GM23338 (cell line): Measurements from ENCODE around the gene SMG7.

ENCODE experiments used
- EZH2 ChIP-seq: fragments of 200-600 bp; sonication (generic); IDR thresholded peaks from one replicate; pipeline ENCODE4 v1.8.0; 2017; ENCODE audit warnings: antibody characterized with exemption, mild to moderate bottlenecking, low read depth; ENCODE audit not compliant: unreplicated experiment
- EZH2phosphoT487 ChIP-seq: fragments of 200-600 bp; sonication (generic); IDR thresholded peaks from one replicate; pipeline ENCODE4 v1.8.1; 2018; ENCODE audit warnings: antibody characterized with exemption; ENCODE audit not compliant: unreplicated experiment
- TF ChIP-seq, protein P1 (sequence below), 2 experiments: fragments of 200-600 bp in 1 of 2; sonication (generic) in 1 of 2; conservative IDR thresholded peaks; 2 replicates each; pipeline versions ENCODE4 v1.5.1 to v1.6.1; 2016 to 2017; ENCODE audit warnings: antibody characterized with exemption in 2 of 2, low read depth in 2 of 2, mild to moderate bottlenecking in 2 of 2, moderate library complexity in 1 of 2

DNA sequence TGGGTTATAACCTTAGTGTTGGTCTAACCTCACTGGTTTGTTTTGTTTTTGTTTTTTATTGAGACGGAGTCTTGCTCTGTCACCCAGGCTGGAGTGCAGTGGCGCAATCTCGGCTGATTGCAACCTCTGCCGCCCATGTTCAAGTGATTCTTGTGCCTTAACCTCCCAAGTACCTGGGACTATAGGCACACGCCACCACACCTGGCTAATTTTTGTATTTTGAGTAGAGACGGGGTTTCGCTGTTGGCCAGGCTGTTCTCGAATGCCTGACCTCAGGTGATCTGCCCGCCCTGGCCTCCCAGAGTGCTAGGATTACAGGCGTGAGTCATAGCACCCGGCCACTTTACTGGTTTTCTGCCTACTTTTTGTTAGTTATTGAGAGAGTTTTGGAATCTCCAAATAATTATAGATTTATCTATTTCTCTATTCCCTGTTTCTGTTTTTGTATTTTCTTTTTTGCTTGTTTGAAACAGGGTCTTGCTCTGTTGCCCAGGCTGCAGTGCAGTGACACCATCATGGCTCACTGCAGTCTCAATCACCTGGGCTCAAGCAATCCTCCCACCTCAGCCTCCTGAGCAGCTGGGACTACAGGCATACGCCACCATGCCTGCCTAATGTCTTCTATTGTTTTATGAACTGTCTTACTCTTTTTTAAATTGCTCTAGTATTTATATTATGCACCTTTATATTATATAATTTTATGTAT, 21.4 kb downstream of the SMG7 start:
- TF ChIP-seq EZH2phosphoT487 (no peak), EZH2 (no peak)
- TF ChIP-seq, protein P1, sequence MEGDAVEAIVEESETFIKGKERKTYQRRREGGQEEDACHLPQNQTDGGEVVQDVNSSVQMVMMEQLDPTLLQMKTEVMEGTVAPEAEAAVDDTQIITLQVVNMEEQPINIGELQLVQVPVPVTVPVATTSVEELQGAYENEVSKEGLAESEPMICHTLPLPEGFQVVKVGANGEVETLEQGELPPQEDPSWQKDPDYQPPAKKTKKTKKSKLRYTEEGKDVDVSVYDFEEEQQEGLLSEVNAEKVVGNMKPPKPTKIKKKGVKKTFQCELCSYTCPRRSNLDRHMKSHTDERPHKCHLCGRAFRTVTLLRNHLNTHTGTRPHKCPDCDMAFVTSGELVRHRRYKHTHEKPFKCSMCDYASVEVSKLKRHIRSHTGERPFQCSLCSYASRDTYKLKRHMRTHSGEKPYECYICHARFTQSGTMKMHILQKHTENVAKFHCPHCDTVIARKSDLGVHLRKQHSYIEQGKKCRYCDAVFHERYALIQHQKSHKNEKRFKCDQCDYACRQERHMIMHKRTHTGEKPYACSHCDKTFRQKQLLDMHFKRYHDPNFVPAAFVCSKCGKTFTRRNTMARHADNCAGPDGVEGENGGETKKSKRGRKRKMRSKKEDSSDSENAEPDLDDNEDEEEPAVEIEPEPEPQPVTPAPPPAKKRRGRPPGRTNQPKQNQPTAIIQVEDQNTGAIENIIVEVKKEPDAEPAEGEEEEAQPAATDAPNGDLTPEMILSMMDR (conservative IDR thresholded peaks at IDR 0.05; ENCODE audit: low read depth in 2 of 2): no peak
